MCF 10A (cell line): Measurements from ENCODE around the gene RXRG. TPM values are rescaled to one million over a fixed set of nuclear protein-coding genes. Genes with fewer than 3 reads are reported as not detected.

Experiments
- BruUV-seq: library from RNA; stranded (reverse); fragments of 400-500 nt; replicated peaks from 2 replicates; lab custom pipeline; 2021; lab: Mats Ljungman, UMichigan
- CTCF ChIA-PET: fragments of 300-600 bp; sonication (Branson Sonifier 250); formaldehyde crosslinking; extraction: SDS; loops from one replicate; lab custom pipeline; 2021; ENCODE audit warnings: antibody characterized with exemption, inconsistent platforms; lab: Yijun Ruan, JAX
- POLR2A ChIA-PET: fragments of 300-600, 350-650 bp; sonication (Branson Sonifier 250); formaldehyde crosslinking; extraction: SDS; loops from one replicate; lab custom pipeline; 2020; ENCODE audit warnings: antibody characterized with exemption, inconsistent platforms; lab: Yijun Ruan, JAX
- DNase-seq: peaks from one replicate; pipeline ENCODE4 v3.0.0-alpha.2; 2018; ENCODE audit not compliant: unreplicated experiment
- H3K27ac Mint-ChIP-seq: one replicate; pipeline ENCODE4 v1.8.0; 2022; ENCODE audit warnings: mild to moderate bottlenecking, low read depth, mixed read lengths; ENCODE audit not compliant: unreplicated experiment
- H3K27me3 Mint-ChIP-seq: one replicate; pipeline ENCODE4 v1.8.0; 2022; ENCODE audit warnings: mixed read lengths; ENCODE audit not compliant: insufficient read depth, unreplicated experiment
- H3K36me3 Mint-ChIP-seq: one replicate; pipeline ENCODE4 v1.8.0; 2022; ENCODE audit warnings: mild to moderate bottlenecking, moderate library complexity, mixed read lengths; ENCODE audit not compliant: insufficient read depth, unreplicated experiment
- H3K4me1 Mint-ChIP-seq: one replicate; pipeline ENCODE4 v1.8.0; 2022; ENCODE audit warnings: mixed read lengths; ENCODE audit not compliant: insufficient read depth, unreplicated experiment
- H3K4me3 Mint-ChIP-seq: one replicate; pipeline ENCODE4 v1.8.0; 2022; ENCODE audit warnings: mild to moderate bottlenecking, moderate library complexity, mixed read lengths; ENCODE audit not compliant: unreplicated experiment
- H3K9me3 Mint-ChIP-seq: one replicate; pipeline ENCODE4 v1.8.0; 2022; ENCODE audit warnings: mixed read lengths; ENCODE audit not compliant: unreplicated experiment
- intact Hi-C: fragments of 100-400 bp; cut with micrococcal nuclease; formaldehyde crosslinking; loops from 2 replicates; pipeline ENCODE4 v1.14.1; 2022
- total RNA-seq: library from RNA; stranded (reverse); gene quantifications from 2 replicates; pipeline ENCODE4 v1.2.3, GENCODE V29; 2022
- TF ChIP-seq, protein P1 (sequence below): fragments of 200-600 bp; IDR thresholded peaks from one replicate; pipeline ENCODE4 v1.8.0; 2022; ENCODE audit warnings: antibody characterized with exemption, mild to moderate bottlenecking; ENCODE audit not compliant: unreplicated experiment

RXRG gene
- total RNA-seq, 1 experiment from 2014 or later: not detected

DNA sequence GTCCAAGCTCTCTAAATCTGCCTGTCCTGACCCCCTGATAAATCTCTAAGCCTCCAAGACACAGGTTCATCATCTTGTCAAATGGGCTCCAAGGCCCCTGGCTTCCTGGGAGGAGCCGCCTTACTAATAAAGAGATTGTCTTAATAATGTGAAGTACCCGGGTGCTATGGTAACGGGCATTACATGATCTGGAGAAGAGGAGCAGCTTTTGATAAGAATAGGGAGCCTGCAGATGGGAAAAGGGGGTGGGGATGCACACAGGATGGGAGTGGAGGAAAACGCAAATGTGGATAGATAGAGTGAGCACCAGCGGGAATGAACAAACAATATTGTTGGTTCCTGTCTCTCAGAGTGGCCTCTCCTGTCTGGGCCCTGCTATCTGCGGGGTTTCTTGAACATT is 11.9 kb upstream of the RXRG start:
- CTCF ChIA-PET: no interaction called here
- DNase-seq: no peak
- Mint-ChIP-seq H3K9me3 (no peaks in the 10 kb centered on the region), H3K36me3 (no peaks in the 10 kb centered on the region), H3K27me3 (peaks cover 32% of the 10 kb centered on the region), H3K4me3 (no peak overlapping the region), H3K27ac (no peak overlapping the region), H3K4me1 (no peaks in the 10 kb centered on the region)
- POLR2A ChIA-PET: no interaction called here
- intact Hi-C loops: no loop called here
- TF ChIP-seq, protein P1, sequence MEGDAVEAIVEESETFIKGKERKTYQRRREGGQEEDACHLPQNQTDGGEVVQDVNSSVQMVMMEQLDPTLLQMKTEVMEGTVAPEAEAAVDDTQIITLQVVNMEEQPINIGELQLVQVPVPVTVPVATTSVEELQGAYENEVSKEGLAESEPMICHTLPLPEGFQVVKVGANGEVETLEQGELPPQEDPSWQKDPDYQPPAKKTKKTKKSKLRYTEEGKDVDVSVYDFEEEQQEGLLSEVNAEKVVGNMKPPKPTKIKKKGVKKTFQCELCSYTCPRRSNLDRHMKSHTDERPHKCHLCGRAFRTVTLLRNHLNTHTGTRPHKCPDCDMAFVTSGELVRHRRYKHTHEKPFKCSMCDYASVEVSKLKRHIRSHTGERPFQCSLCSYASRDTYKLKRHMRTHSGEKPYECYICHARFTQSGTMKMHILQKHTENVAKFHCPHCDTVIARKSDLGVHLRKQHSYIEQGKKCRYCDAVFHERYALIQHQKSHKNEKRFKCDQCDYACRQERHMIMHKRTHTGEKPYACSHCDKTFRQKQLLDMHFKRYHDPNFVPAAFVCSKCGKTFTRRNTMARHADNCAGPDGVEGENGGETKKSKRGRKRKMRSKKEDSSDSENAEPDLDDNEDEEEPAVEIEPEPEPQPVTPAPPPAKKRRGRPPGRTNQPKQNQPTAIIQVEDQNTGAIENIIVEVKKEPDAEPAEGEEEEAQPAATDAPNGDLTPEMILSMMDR: no peak
- no TSS peak for BruUV-seq

DNA sequence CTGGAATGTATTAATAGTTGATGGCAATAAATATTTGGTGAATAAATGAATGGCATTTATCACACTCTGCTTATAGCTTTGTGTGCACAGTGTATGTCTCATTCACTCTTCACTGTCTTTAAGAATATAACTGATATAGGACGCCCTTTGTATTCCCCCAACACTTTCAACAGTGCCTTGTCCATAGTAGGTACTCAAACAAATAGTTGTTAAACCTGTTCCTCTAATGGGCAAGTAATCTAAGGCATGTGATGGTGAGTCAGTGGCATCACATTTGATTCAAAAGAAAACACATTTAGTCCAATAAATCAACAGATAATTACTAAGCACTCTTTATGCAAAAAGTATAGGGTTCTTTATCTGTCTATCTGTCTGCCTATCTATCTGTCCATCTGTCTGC is 11.2 kb upstream of the RXRG start:
- Mint-ChIP-seq H3K27me3 (peaks cover 39% of the 10 kb centered on the region), H3K27ac (no peak overlapping the region), H3K4me3 (no peak overlapping the region), H3K9me3 (no peaks in the 10 kb centered on the region), H3K4me1 (no peaks in the 10 kb centered on the region), H3K36me3 (no peaks in the 10 kb centered on the region)
- DNase-seq: no peak
- POLR2A ChIA-PET: no interaction called here
- BruUV-seq: no TSS peak
- CTCF ChIA-PET: interaction anchor here (0.6 kb wide), 2 partner anchors 21 to 128 kb away, joined by 3 to 4 read pairs; no protein-coding TSS in a partner anchor
- intact Hi-C loops: no loop called here
- TF ChIP-seq, protein P1: no peak

DNA sequence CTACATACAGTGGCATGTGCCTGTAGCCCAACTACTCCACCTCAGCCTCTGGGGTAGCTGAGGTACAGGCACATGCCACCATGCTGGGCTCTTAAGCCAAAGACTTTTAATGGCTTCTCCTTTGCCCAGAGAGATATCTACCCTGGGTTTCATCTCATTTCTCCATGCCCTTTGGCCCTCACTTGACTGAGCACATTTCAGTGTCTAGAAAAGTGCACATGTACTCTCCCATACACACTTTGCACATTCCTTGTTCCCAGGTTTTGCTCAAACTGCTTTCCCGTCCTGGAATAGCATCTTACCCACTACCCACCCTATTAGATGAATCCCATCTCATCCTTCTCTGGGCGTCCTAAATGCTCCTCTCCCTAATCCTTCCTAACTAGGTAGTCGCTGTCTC is 10.2 kb upstream of the RXRG start:
- H3K4me3 Mint-ChIP-seq: no peak overlapping the region
- no peaks in the 10 kb centered on the region for H3K4me1 Mint-ChIP-seq
- no TSS peak for BruUV-seq
- ChIA-PET POLR2A (no interaction called here), CTCF (interaction anchor here (0.6 kb wide), 1 partner anchor 22 kb away, joined by 3 read pairs; no protein-coding TSS in a partner anchor)
- TF ChIP-seq, protein P1: no peak
- H3K27me3 Mint-ChIP-seq: peaks cover 49% of the 10 kb centered on the region
- H3K36me3 Mint-ChIP-seq: no peaks in the 10 kb centered on the region
- no peak overlapping the region for H3K27ac Mint-ChIP-seq
- H3K9me3 Mint-ChIP-seq: no peaks in the 10 kb centered on the region
- intact Hi-C loops: no loop called here
- no peak for DNase-seq

DNA sequence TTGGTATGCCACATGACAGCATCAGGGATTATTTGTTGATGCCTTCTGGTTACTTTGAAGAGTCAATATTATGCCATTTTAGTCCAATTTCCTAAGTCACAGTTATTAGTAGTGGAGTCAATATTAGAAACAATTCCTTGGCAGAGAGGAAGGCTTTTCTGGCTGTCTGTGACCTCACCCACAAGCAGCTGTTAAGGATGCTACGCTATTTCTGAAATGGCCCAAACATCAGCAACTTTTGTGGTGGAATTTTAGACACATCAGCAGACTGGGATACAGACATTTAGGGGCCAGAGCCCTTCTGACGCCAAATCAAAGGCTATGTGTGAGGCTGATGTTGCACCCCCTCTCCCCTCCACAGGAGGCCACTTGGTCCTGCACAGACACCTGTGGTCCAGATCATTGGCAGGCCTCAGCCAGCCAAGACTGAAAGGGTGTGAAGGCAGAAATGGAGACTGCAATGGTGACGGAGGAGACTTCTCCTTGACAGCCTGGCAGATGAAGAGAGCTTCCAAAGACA is 9.2 kb upstream of the RXRG start:
- no peak for DNase-seq
- intact Hi-C loops: no loop called here
- H3K27ac Mint-ChIP-seq: no peak overlapping the region
- H3K4me3 Mint-ChIP-seq: no peak overlapping the region
- CTCF ChIA-PET: interaction anchor here (0.6 to 0.7 kb wide), 2 partner anchors 10 to 1424 kb away, joined by 3 read pairs; no protein-coding TSS in a partner anchor
- H3K4me1 Mint-ChIP-seq: no peaks in the 10 kb centered on the region
- TF ChIP-seq, protein P1: no peak
- POLR2A ChIA-PET: no interaction called here
- BruUV-seq: no TSS peak
- H3K9me3 Mint-ChIP-seq: no peaks in the 10 kb centered on the region
- peaks cover 57% of the 10 kb centered on the region for H3K27me3 Mint-ChIP-seq
- no peaks in the 10 kb centered on the region for H3K36me3 Mint-ChIP-seq
